Bronchial epithelial cell (primary cell): Measurements from ENCODE around the gene UVRAG. TPM values are rescaled to one million over a fixed set of nuclear protein-coding genes. Genes with fewer than 3 reads are reported as not detected.

Experiments
- DNase-seq: peaks from one replicate; pipeline ENCODE4 v3.0.0-alpha.2; 2010; ENCODE audit warnings: low read depth
- FAIRE-seq: peaks from 2 replicates; lab custom pipeline; 2011; peaks lifted over from hg19 to GRCh38; lab: Jason Lieb, UNC
- H3K27me3 ChIP-seq: 2 replicates; pipeline ENCODE4 v1.5.1; 2011; ENCODE audit warnings: low read length; ENCODE audit not compliant: control insufficient read depth, insufficient read depth
- H3K36me3 ChIP-seq: 2 replicates; pipeline ENCODE4 v1.5.1; 2011; ENCODE audit warnings: low read length; ENCODE audit not compliant: control insufficient read depth, insufficient read depth
- H3K4me3 ChIP-seq: 2 replicates; pipeline ENCODE4 v1.5.1; 2011; ENCODE audit warnings: mild to moderate bottlenecking, low read depth, low read length, control low read depth
- total RNA-seq: library from RNA; depleted of rRNA; stranded (reverse); fragments of >200 nt; gene quantifications from 2 replicates; pipeline ENCODE4 v1.2.1, GENCODE V29; 2014
- TF ChIP-seq, protein P1 (sequence below): IDR thresholded peaks from 2 replicates; pipeline ENCODE4 v1.5.1; 2011; ENCODE audit warnings: mild to moderate bottlenecking, moderate library complexity, low read length, control low read depth, inconsistent platforms; ENCODE audit not compliant: insufficient read depth, severe bottlenecking

Gene UVRAG
- total RNA-seq, 1 donor from 2014 or later, result 11.1 TPM

DNA sequence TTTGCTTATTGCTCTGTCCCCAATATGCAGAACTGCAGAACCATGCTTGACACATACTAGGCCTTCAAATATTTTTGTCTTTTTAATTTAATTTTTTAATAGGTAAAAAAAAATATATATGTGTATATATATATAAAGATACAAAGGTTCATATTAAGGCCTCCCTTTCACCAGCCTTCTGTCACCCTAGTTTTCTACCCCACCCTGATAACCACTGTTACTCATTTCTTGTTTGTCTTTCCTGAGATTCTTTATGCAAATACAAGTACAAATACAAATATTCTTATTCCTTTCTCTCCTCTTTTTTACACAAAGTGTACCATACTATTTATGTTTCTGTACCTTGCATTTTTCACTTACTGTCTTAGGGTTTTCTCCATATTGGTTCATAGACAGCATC, 43.0 kb downstream of the UVRAG start:
- TF ChIP-seq, protein P1, sequence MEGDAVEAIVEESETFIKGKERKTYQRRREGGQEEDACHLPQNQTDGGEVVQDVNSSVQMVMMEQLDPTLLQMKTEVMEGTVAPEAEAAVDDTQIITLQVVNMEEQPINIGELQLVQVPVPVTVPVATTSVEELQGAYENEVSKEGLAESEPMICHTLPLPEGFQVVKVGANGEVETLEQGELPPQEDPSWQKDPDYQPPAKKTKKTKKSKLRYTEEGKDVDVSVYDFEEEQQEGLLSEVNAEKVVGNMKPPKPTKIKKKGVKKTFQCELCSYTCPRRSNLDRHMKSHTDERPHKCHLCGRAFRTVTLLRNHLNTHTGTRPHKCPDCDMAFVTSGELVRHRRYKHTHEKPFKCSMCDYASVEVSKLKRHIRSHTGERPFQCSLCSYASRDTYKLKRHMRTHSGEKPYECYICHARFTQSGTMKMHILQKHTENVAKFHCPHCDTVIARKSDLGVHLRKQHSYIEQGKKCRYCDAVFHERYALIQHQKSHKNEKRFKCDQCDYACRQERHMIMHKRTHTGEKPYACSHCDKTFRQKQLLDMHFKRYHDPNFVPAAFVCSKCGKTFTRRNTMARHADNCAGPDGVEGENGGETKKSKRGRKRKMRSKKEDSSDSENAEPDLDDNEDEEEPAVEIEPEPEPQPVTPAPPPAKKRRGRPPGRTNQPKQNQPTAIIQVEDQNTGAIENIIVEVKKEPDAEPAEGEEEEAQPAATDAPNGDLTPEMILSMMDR, result no peak
- DNase-seq, result peak; percentile 19
- Histone ChIP-seq H3K27me3 (no peaks in the 10 kb centered on the region), H3K4me3 (no peak overlapping the region), H3K36me3 (no peaks in the 10 kb centered on the region)
- FAIRE-seq, result no peak

DNA sequence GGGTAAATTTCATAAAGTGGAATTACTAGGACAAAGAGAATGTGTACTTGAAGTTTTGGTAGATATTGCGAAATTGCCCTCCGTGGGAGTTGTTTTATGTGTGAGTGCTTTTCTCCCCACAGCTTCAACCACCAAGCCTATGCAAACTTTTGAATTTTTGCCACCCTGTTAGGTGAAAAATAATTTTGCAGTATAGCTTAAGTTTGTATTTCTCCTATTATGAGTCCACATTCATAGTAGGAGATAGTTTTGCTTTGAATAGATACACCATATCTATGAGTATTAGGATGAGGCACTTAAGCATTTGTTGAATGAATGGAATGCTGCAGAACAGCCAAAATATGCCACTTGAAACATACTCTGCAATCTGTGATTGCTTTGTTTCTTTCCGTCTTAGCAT, 43.6 kb downstream of the UVRAG start:
- Histone ChIP-seq H3K4me3 (no peak overlapping the region), H3K36me3 (no peaks in the 10 kb centered on the region), H3K27me3 (no peaks in the 10 kb centered on the region)
- DNase-seq, result peak; percentile 16
- no peak for FAIRE-seq
- TF ChIP-seq, protein P1, result no peak

- no peak for FAIRE-seq
- no peaks in the 10 kb centered on the region for H3K36me3 ChIP-seq
- TF ChIP-seq, protein P1, result no peak
- H3K4me3 ChIP-seq, result no peak overlapping the region
- no peak for DNase-seq
- H3K27me3 ChIP-seq, result no peaks in the 10 kb centered on the region
These were observed 44.6 kb downstream of the UVRAG start for GRCh38 chr11:75859614-75860013.

GRCh38 chr11:75862437-75862836, 47.4 kb downstream of the UVRAG start:
- DNase-seq (no peak), FAIRE-seq (no peak)
- Histone ChIP-seq H3K4me3 (no peak overlapping the region), H3K36me3 (no peaks in the 10 kb centered on the region), H3K27me3 (no peaks in the 10 kb centered on the region)
- TF ChIP-seq, protein P1, result no peak

GRCh38 chr11:75867778-75868374, 52.9 kb downstream of the UVRAG start:
- Histone ChIP-seq H3K36me3 (no peaks in the 10 kb centered on the region), H3K27me3 (no peaks in the 10 kb centered on the region), H3K4me3 (no peak overlapping the region)
- peak; percentile 52 for DNase-seq
- TF ChIP-seq, protein P1, result peak; percentile 37
- FAIRE-seq, result no peak

DNA sequence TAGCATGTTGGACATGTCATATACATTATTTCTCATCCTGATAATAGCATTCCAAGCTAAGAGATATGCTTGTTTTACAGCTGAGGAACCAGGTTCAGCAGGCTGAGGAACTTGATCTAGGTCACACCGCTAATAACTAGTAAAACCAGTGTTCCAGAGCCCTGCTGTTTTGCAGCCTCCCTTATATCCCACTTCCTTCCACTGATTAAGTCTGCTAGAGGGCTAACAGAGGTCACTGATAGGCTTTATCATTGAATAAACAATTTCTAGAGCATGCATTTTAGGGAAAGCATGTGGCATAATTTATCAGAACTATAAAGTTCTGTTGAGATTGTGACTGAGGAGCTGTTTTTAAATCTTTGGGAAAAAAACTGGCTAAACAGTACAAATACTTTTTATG, 54.0 kb downstream of the UVRAG start:
- Histone ChIP-seq H3K36me3 (no peaks in the 10 kb centered on the region), H3K27me3 (no peaks in the 10 kb centered on the region), H3K4me3 (no peak overlapping the region)
- FAIRE-seq (no peak), DNase-seq (no peak)
- TF ChIP-seq, protein P1, result no peak
